Measurements from ENCODE around the gene EGFR.
"Not testable (repeated sequence)": the region's sequence is repeated elsewhere in the genome, so short reads cannot be mapped to it uniquely, and the experiment has no call there.

Gene EGFR

DNA sequence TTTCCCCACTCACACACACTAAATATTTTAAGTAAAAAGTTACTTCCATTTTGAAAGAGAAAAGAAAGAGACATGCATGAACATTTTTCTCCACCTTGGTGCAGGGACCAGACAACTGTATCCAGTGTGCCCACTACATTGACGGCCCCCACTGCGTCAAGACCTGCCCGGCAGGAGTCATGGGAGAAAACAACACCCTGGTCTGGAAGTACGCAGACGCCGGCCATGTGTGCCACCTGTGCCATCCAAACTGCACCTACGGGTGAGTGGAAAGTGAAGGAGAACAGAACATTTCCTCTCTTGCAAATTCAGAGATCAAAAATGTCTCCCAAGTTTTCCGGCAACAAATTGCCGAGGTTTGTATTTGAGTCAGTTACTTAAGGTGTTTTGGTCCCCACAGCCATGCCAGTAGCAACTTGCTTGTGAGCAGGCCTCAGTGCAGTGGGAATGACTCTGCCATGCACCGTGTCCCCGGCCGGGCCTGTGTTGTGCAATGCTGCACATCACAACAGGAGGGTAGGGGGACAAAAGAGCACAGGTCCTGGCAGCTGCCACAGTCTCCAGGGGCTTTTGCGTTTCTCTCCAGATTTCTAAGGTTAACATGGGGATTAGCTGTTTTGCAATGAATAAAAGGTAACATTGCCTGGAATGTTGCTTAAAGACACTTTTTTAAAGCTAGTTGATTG, 146.5 kb downstream of the EGFR start:
- Histone ChIP-seq H3K4me3 (ENCODE audit: low read depth, low read length) (no peak overlapping the region), H3K9me3 (ENCODE audit: control insufficient read depth, insufficient read depth, low read depth, low read length) (peaks cover 3% of the 10 kb centered on the region; the same call in 1 of the 2 replicates), H3K4me1 (ENCODE audit: control insufficient read depth, insufficient read depth, low read length) (no peaks in the 10 kb centered on the region), H3K27me3 (ENCODE audit: control insufficient read depth, insufficient read depth, low read length) (no peaks in the 10 kb centered on the region), H3K27ac (ENCODE audit: low read depth, low read length) (no peak overlapping the region), H3K36me3 (ENCODE audit: control insufficient read depth, insufficient read depth, low read length) (no peaks in the 10 kb centered on the region), H3K9ac (ENCODE audit: low read length) (no peak overlapping the region)

DNA sequence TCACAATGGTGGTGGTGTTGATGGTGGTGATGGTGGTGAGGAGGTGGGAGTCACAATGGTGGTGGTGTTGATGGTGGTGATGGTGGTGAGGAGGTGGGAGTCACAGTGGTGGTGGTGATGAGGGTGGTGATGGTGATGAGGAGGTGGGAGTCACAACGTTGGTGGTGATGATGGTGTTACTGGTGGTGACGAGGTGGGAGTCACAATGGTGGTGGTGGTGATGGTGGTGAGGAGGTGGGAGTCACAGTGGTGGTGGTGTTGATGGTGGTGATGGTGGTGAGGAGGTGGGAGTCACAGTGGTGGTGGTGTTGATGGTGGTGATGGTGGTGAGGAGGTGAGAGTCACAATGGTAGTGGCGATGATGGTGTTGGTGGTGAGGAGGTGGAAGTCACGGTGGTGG, 148.5 kb downstream of the EGFR start:
- not testable (repeated sequence) for H3K4me3 ChIP-seq (ENCODE audit: low read depth, low read length); H3K36me3 ChIP-seq (ENCODE audit: control insufficient read depth, insufficient read depth, low read length)

DNA sequence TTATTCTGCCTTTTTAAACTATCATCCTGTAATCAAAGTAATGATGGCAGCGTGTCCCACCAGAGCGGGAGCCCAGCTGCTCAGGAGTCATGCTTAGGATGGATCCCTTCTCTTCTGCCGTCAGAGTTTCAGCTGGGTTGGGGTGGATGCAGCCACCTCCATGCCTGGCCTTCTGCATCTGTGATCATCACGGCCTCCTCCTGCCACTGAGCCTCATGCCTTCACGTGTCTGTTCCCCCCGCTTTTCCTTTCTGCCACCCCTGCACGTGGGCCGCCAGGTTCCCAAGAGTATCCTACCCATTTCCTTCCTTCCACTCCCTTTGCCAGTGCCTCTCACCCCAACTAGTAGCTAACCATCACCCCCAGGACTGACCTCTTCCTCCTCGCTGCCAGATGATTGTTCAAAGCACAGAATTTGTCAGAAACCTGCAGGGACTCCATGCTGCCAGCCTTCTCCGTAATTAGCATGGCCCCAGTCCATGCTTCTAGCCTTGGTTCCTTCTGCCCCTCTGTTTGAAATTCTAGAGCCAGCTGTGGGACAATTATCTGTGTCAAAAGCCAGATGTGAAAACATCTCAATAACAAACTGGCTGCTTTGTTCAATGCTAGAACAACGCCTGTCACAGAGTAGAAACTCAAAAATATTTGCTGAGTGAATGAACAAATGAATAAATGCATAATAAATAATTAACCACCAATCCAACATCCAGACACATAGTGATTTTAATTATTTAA, 151.7 kb downstream of the EGFR start:
- no peak overlapping the region for H3K4me3 ChIP-seq (ENCODE audit: low read depth, low read length)
- H3K27me3 ChIP-seq (ENCODE audit: control insufficient read depth, insufficient read depth, low read length) = no peaks in the 10 kb centered on the region
- H3K36me3 ChIP-seq (ENCODE audit: control insufficient read depth, insufficient read depth, low read length) = no peaks in the 10 kb centered on the region
- H3K27ac ChIP-seq (ENCODE audit: low read depth, low read length) = no peak overlapping the region
- peaks cover 3% of the 10 kb centered on the region; the same call in 1 of the 2 replicates for H3K9me3 ChIP-seq (ENCODE audit: control insufficient read depth, insufficient read depth, low read depth, low read length)
- no peaks in the 10 kb centered on the region for H3K4me1 ChIP-seq (ENCODE audit: control insufficient read depth, insufficient read depth, low read length)
- no peak overlapping the region for H3K9ac ChIP-seq (ENCODE audit: low read length)

More for the DNA sequence above, 148.5 kb downstream of the EGFR start:
- not testable (repeated sequence) for H3K27ac ChIP-seq (ENCODE audit: low read depth, low read length); H3K4me1 ChIP-seq (ENCODE audit: control insufficient read depth, insufficient read depth, low read length); H3K9me3 ChIP-seq (ENCODE audit: control insufficient read depth, insufficient read depth, low read depth, low read length); H3K27me3 ChIP-seq (ENCODE audit: control insufficient read depth, insufficient read depth, low read length); H3K9ac ChIP-seq (ENCODE audit: low read length)

DNA sequence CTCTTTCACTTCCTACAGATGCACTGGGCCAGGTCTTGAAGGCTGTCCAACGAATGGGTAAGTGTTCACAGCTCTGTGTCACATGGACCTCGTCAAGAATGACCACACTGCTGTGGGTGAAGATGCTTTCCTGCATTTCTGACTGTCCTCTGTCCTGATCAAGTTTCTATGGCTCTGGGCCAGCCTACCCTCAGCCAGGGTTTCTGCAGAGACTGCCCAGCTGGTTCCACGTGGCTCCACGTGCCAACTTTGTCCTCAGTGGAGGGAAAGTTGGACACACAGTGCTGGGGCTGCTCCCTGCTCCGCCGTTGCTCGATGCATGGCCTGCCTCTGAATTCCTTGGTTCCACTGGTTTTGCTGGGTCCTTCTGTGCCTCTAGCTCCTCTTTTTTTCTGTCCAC, 152.3 kb downstream of the EGFR start:
- Histone ChIP-seq H3K9me3 (ENCODE audit: control insufficient read depth, insufficient read depth, low read depth, low read length) (peaks cover 3% of the 10 kb centered on the region; the same call in 1 of the 2 replicates), H3K4me1 (ENCODE audit: control insufficient read depth, insufficient read depth, low read length) (no peaks in the 10 kb centered on the region), H3K27ac (ENCODE audit: low read depth, low read length) (no peak overlapping the region), H3K4me3 (ENCODE audit: low read depth, low read length) (no peak overlapping the region), H3K27me3 (ENCODE audit: control insufficient read depth, insufficient read depth, low read length) (no peaks in the 10 kb centered on the region), H3K9ac (ENCODE audit: low read length) (no peak overlapping the region), H3K36me3 (ENCODE audit: control insufficient read depth, insufficient read depth, low read length) (no peaks in the 10 kb centered on the region)

DNA sequence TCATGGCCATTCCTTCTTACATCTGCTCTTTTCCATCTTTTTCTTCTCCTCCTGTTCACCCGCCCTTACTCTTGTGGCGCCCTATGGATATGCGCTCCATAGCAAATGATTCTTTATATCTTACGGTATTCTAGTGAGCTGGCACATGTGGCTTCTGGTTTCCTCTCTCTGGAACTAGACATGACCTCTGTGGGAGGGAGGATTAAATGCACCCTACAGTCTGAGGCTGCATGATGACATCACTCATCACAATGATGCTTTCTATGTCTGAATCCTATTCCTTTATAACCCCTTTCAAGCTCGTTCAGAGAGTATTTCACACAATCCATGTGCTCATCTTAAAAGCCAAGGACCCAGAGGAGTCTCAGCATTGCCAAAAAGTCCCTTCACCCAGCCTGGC, 153.3 kb downstream of the EGFR start:
- no peak overlapping the region for H3K9ac ChIP-seq (ENCODE audit: low read length)
- no peaks in the 10 kb centered on the region for H3K27me3 ChIP-seq (ENCODE audit: control insufficient read depth, insufficient read depth, low read length)
- no peak overlapping the region for H3K27ac ChIP-seq (ENCODE audit: low read depth, low read length)
- H3K4me3 ChIP-seq (ENCODE audit: low read depth, low read length) = no peak overlapping the region
- no peaks in the 10 kb centered on the region for H3K36me3 ChIP-seq (ENCODE audit: control insufficient read depth, insufficient read depth, low read length)
- H3K9me3 ChIP-seq (ENCODE audit: control insufficient read depth, insufficient read depth, low read depth, low read length) = peaks cover 3% of the 10 kb centered on the region; the same call in 1 of the 2 replicates
- no peaks in the 10 kb centered on the region for H3K4me1 ChIP-seq (ENCODE audit: control insufficient read depth, insufficient read depth, low read length)

DNA sequence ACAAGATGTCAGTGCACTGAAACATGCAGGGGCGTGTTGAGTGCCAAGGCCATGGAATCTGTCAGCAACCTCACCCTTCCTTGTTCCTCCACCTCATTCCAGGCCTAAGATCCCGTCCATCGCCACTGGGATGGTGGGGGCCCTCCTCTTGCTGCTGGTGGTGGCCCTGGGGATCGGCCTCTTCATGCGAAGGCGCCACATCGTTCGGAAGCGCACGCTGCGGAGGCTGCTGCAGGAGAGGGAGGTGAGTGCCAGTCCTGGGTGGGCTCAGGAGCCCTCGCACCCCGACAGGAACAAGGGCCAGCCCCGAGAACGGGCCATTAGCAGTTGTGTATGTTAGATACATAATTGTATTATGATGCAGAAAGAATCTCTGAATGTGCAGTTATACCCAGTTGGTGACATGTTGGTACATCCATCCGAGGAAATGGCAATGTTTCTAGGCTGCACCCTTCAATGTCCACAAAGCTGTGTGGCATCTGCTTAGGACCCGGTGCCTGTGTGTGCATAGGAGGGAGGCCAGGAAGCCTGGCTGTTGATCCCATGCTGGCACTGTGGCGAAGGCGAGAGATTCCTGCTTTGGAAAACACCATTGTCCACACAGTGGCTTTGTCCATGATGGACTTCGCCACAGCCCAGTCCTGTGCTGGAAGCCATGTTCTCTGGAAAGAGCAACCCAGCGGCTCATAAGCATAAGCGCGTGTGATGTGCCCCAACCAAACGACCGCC, 154.2 kb downstream of the EGFR start:
- Histone ChIP-seq H3K27ac (ENCODE audit: low read depth, low read length) (no peak overlapping the region), H3K4me1 (ENCODE audit: control insufficient read depth, insufficient read depth, low read length) (no peaks in the 10 kb centered on the region), H3K9ac (ENCODE audit: low read length) (no peak overlapping the region), H3K27me3 (ENCODE audit: control insufficient read depth, insufficient read depth, low read length) (no peaks in the 10 kb centered on the region), H3K4me3 (ENCODE audit: low read depth, low read length) (no peak overlapping the region), H3K9me3 (ENCODE audit: control insufficient read depth, insufficient read depth, low read depth, low read length) (no peaks in the 10 kb centered on the region), H3K36me3 (ENCODE audit: control insufficient read depth, insufficient read depth, low read length) (no peaks in the 10 kb centered on the region)

DNA sequence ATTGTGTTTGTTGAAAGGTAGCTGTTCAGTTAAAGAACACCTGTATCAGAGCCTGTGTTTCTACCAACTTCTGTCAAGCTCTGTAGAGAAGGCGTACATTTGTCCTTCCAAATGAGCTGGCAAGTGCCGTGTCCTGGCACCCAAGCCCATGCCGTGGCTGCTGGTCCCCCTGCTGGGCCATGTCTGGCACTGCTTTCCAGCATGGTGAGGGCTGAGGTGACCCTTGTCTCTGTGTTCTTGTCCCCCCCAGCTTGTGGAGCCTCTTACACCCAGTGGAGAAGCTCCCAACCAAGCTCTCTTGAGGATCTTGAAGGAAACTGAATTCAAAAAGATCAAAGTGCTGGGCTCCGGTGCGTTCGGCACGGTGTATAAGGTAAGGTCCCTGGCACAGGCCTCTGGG, 154.9 kb downstream of the EGFR start:
- Histone ChIP-seq H3K36me3 (ENCODE audit: control insufficient read depth, insufficient read depth, low read length) (no peaks in the 10 kb centered on the region), H3K4me3 (ENCODE audit: low read depth, low read length) (no peak overlapping the region), H3K27me3 (ENCODE audit: control insufficient read depth, insufficient read depth, low read length) (no peaks in the 10 kb centered on the region), H3K9ac (ENCODE audit: low read length) (no peak overlapping the region), H3K4me1 (ENCODE audit: control insufficient read depth, insufficient read depth, low read length) (no peaks in the 10 kb centered on the region), H3K9me3 (ENCODE audit: control insufficient read depth, insufficient read depth, low read depth, low read length) (no peaks in the 10 kb centered on the region), H3K27ac (ENCODE audit: low read depth, low read length) (no peak overlapping the region)

DNA sequence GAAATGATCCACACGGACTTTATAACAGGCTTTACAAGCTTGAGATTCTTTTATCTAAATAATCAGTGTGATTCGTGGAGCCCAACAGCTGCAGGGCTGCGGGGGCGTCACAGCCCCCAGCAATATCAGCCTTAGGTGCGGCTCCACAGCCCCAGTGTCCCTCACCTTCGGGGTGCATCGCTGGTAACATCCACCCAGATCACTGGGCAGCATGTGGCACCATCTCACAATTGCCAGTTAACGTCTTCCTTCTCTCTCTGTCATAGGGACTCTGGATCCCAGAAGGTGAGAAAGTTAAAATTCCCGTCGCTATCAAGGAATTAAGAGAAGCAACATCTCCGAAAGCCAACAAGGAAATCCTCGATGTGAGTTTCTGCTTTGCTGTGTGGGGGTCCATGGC, 155.6 kb downstream of the EGFR start:
- H3K4me1 ChIP-seq (ENCODE audit: control insufficient read depth, insufficient read depth, low read length) = no peaks in the 10 kb centered on the region
- H3K27me3 ChIP-seq (ENCODE audit: control insufficient read depth, insufficient read depth, low read length) = no peaks in the 10 kb centered on the region
- no peaks in the 10 kb centered on the region for H3K36me3 ChIP-seq (ENCODE audit: control insufficient read depth, insufficient read depth, low read length)

DNA sequence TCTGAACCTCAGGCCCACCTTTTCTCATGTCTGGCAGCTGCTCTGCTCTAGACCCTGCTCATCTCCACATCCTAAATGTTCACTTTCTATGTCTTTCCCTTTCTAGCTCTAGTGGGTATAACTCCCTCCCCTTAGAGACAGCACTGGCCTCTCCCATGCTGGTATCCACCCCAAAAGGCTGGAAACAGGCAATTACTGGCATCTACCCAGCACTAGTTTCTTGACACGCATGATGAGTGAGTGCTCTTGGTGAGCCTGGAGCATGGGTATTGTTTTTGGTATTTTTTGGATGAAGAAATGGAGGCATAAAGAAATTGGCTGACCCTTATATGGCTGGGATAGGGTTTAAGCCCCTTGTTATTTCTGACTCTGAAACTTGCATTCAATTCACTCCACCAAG, 156.0 kb downstream of the EGFR start:
- Histone ChIP-seq H3K4me1 (ENCODE audit: control insufficient read depth, insufficient read depth, low read length) (no peaks in the 10 kb centered on the region), H3K27ac (ENCODE audit: low read depth, low read length) (no peak overlapping the region), H3K9ac (ENCODE audit: low read length) (no peak overlapping the region), H3K27me3 (ENCODE audit: control insufficient read depth, insufficient read depth, low read length) (no peaks in the 10 kb centered on the region), H3K9me3 (ENCODE audit: control insufficient read depth, insufficient read depth, low read depth, low read length) (no peaks in the 10 kb centered on the region), H3K36me3 (ENCODE audit: control insufficient read depth, insufficient read depth, low read length) (no peaks in the 10 kb centered on the region), H3K4me3 (ENCODE audit: low read depth, low read length) (no peak overlapping the region)

More for the DNA sequence above, 155.6 kb downstream of the EGFR start:
- H3K27ac ChIP-seq (ENCODE audit: low read depth, low read length) = no peak overlapping the region
- no peaks in the 10 kb centered on the region for H3K9me3 ChIP-seq (ENCODE audit: control insufficient read depth, insufficient read depth, low read depth, low read length)
- H3K9ac ChIP-seq (ENCODE audit: low read length) = no peak overlapping the region
- H3K4me3 ChIP-seq (ENCODE audit: low read depth, low read length) = no peak overlapping the region

DNA sequence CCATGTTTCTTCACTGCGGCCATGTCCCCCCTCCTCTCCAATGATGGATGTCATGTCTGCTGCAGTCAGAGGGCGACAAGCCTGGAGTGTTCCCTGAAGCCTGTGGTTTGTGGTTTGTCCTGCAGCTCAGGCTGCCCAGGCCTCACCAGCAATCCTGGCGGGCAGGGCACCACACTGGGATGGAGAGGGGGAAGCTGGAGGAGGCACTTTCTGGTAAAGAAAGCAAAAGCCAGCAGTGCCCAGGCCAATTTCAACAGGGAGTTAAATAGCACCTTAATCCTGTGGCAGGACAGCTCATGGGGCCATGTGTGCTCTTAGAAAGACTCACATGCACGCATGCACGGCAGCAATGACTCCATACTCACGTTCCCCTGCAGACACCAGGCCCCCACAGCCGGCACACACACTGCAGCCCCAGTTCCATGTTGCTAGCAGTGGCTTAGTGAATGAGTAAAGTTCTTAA, 158.3 kb downstream of the EGFR start:
- H3K27me3 ChIP-seq (ENCODE audit: control insufficient read depth, insufficient read depth, low read length) = no peaks in the 10 kb centered on the region
- H3K4me1 ChIP-seq (ENCODE audit: control insufficient read depth, insufficient read depth, low read length) = no peaks in the 10 kb centered on the region
- H3K9me3 ChIP-seq (ENCODE audit: control insufficient read depth, insufficient read depth, low read depth, low read length) = no peaks in the 10 kb centered on the region
- no peak overlapping the region for H3K4me3 ChIP-seq (ENCODE audit: low read depth, low read length)
- H3K36me3 ChIP-seq (ENCODE audit: control insufficient read depth, insufficient read depth, low read length) = no peaks in the 10 kb centered on the region
- no peak overlapping the region for H3K27ac ChIP-seq (ENCODE audit: low read depth, low read length)
- no peak overlapping the region for H3K9ac ChIP-seq (ENCODE audit: low read length)

All from HUES6 (cell line).